Neural cell (in vitro differentiated cells): ENCODE data around the gene ZNF334.

Source experiments
- CTCF ChIP-seq: fragments of 450-650 bp; IDR thresholded peaks from 2 replicates; pipeline ENCODE4 v1.5.1; 2014; ENCODE audit warnings: antibody characterized with exemption, mild to moderate bottlenecking, moderate library complexity; ENCODE audit not compliant: poor library complexity, severe bottlenecking
- EP300 ChIP-seq: fragments of 450-650 bp; conservative IDR thresholded peaks from 2 replicates; pipeline ENCODE4 v1.6.1; 2014; ENCODE audit warnings: antibody characterized with exemption, mild to moderate bottlenecking, moderate library complexity; ENCODE audit not compliant: poor library complexity, severe bottlenecking
- EZH2 ChIP-seq: fragments of 200-600, 300-800 bp; shearing (Covaris generic), sonication (generic); IDR thresholded peaks from 2 replicates; pipeline ENCODE4 v1.6.1; 2014; ENCODE audit warnings: antibody characterized with exemption, low read length, borderline replicate concordance, mild to moderate bottlenecking; ENCODE audit not compliant: insufficient read depth, poor library complexity, severe bottlenecking
- POLR2AphosphoS5 ChIP-seq: IDR thresholded peaks from 2 replicates; pipeline ENCODE4 v1.6.1; 2012
- RAD21 ChIP-seq: fragments of 450-650 bp; conservative IDR thresholded peaks from 2 replicates; pipeline ENCODE4 v1.6.1; 2014; ENCODE audit warnings: antibody characterized with exemption, mild to moderate bottlenecking, moderate library complexity

- TF ChIP-seq CTCF: no peak
- TF ChIP-seq EZH2: no peak
- no peak for TF ChIP-seq POLR2AphosphoS5
- TF ChIP-seq RAD21: no peak
- TF ChIP-seq EP300: no peak
Measured at GRCh38 chr20:46485431-46485830, 27.9 kb downstream of the ZNF334 start.
